HG03575 (cell line): ENCODE measurements around the gene PDPR.
"Not testable (repeated sequence)": the region's sequence is repeated elsewhere in the genome, so short reads cannot be mapped to it uniquely, and the experiment has no call there.

Experiments
- ATAC-seq: cut with Tn5 transposase; IDR thresholded peaks from one replicate; pipeline ENCODE4 v1.9.1; 2021; ENCODE audit not compliant: unreplicated experiment, insufficient number of reproducible peaks, low FRiP score; ENCODE audit errors: extremely low read depth

The PDPR gene

DNA sequence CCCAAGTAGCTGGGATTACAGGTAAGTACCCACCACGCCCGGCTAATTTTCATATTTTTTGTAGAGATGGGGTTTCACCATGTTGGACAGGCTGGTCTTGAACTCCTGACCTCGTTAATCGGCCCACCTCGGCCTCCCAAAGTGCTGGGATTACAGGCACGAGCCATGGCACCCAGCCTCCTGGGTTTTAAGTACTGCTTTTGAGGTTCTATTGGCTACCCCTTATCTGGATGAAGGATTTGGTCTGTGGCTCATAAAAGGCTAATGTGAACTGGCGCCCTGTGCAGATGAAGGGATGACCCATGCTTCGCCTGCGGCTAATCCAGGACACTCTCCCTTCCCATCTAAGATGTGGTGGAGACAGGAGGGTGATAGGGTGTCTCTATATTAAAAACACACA lies 85.0 kb downstream of the PDPR start:
- ATAC-seq, result not testable (repeated sequence)

DNA sequence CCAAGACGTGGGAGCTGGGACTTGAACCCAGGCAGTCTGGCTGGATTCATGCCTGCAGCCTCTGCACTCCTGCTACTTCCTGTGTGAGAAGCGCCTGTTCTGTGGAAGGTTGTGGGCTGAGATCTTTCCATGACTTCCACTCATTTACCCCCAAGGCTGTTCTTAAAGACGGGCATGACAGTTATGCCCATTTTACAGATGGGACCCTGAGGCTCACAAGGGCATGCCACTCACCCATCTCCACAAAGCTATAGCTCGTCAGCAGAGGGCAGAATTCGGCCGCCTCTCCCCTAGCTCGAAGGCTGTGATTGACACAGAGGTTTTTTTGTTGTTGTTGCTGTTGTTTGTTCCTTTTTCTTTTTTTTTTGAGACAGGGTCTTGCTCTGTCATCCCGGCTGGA lies 85.9 kb downstream of the PDPR start:
- not testable (repeated sequence) for ATAC-seq

DNA sequence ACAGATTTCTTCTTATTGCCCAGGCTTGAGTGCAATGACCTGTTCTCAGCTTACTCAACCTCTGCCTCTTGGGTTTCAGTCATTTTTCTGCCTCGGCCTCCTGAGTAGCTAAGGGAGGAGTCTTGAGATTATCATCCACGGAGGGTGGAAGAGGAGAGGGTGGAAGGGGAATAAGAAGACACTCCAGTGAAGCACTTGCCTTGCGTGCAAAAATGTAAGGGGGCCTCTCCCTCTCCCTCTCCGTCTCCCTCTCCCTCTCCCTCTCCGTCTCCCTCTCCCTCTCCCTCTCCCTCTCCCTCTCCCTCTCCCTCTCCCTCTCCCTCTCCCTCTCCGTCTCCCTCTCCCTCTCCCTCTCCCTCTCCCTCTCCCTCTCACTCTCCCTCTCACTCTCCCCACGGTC lies 89.4 kb downstream of the PDPR start:
- ATAC-seq, result not testable (repeated sequence)

DNA sequence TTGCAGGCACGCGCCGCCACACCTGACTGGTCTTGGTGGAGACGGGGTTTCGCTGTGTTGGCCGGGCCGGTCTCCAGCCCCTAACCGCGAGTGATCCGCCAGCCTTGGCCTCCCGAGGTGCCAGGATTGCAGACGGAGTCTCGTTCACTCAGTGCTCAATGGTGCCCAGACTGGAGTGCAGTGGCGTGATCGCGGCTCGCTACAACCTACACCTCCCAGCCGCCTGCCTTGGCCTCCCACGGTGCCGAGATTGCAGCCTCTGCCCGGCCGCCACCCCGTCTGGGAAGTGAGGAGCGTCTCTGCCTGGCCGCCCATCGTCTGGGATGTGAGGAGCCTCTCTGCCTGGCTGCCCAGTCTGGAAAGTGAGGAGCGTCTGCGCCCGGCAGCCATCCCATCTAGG lies 89.9 kb downstream of the PDPR start:
- ATAC-seq, result not testable (repeated sequence)

DNA sequence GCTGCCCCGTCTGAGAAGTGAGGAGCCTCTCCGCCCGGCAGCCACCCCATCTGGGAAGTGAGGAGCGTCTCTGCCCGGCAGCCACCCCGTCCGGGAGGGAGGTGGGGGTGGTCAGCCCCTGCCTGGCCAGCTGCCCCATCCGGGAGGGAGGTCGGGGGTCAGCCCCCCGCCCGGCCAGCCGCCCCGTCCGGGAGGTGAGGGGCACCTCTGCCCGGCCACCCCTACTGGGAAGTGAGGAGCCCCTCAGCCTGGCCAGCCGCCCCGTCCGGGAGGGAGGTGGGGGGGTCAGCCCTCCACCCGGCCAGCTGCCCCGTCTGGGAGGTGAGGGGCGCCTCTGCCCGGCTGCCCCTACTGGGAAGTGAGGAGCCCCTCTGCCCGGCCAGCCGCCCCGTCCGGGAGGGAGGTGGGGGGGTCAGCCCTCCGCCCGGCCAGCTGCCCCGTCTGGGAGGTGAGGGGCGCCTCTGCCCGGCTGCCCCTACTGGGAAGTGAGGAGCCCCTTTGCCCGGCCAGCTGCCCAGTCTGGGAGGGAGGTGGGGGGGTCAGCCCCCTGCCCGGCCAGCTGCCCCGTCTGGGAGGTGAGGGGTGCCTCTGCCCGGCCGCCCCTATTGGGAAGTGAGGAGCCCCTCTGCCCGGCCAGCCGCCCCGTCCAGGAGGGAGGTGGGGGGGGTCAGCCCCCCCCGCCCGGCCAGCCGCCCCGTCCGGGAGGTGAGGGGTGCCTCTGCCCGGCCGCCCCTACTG lies 90.7 kb downstream of the PDPR start:
- not testable (repeated sequence) for ATAC-seq

DNA sequence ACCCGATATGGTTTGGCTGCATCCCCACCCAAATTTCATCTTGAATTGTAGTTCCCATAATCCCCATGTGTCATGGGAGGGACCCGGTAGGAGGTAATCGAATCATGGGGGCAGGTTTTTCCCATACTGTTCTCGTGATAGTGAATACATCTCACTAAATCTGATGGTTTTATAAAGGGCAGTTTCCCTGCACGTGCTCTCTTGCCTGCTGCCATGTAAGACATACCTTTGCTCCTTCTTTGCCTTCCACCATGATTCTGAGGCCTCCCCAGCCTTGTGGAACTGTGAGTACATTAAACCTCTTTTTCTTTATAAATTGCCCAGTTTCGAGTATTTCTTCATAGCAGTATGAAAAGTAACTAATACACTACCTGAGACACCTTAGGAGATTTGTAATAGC lies 92.2 kb downstream of the PDPR start:
- ATAC-seq, result not testable (repeated sequence)
